Tibial nerve (tissue), 4 donors: ENCODE results near the gene CD81.

Experiments used
- CTCF ChIP-seq, 5 experiments: fragments of 200-600 bp in 3 of 5; fragments of 450-650 bp in 2 of 5; sonication (generic) in 3 of 5; IDR thresholded peaks; one replicate each; pipeline ENCODE4 v1.5.1; 2016 to 2019; ENCODE audit warnings: antibody characterized with exemption in 5 of 5, mild to moderate bottlenecking in 3 of 5, moderate library complexity in 2 of 5
- EP300 ChIP-seq, 2 donors: sonication (generic); formaldehyde crosslinking; IDR thresholded peaks; one replicate each; pipeline ENCODE4 v1.6.1; 2017; ENCODE audit warnings: antibody characterized with exemption in 2 of 2, mild to moderate bottlenecking in 1 of 2
- POLR2A ChIP-seq, 2 donors: fragments of 450-650 bp; IDR thresholded peaks; one replicate each; pipeline ENCODE4 v1.6.1; 2017; ENCODE audit warnings: antibody characterized with exemption in 2 of 2, mild to moderate bottlenecking in 2 of 2, moderate library complexity in 2 of 2

- no peak for TF ChIP-seq CTCF (IDR thresholded peaks at IDR 0.05)
- no peak for TF ChIP-seq POLR2A (IDR thresholded peaks at IDR 0.05)
- no peak for TF ChIP-seq EP300 (IDR thresholded peaks at IDR 0.05)
Observed at GRCh38 chr11:2391181-2391975, 14.3 kb downstream of the CD81 start.
